ENCODE results near the gene SETD1B. TPM values are rescaled to one million over a fixed set of nuclear protein-coding genes. Genes with fewer than 3 reads are reported as not detected.
A peak's percentile ranks its signal among the peaks of the same experiment; 100 is the strongest.

SETD1B gene
- total RNA-seq, 2 experiments from 2014 or later: 33.7 to 35.9 TPM

- Mint-ChIP-seq H3K27ac (peak overlapping the region; percentile 7), H3K27me3 (no peaks in the 10 kb centered on the region), H3K4me1 (peaks cover 56% of the 10 kb centered on the region), H3K9me3 (ENCODE audit: low read depth) (no peaks in the 10 kb centered on the region), H3K4me3 (no peak overlapping the region), H3K36me3 (peaks cover 37% of the 10 kb centered on the region)
- CTCF ChIA-PET: interaction anchor here (3.3 to 32.8 kb wide), 2 partner anchors 28 kb away, joined by 31 to 1678 read pairs; partner anchors contain the start of genes RHOF and SETD1B
- ATAC-seq: no peak
- DNase-seq: no peak
These were observed 5.9 kb downstream of the SETD1B start for GRCh38 chr12:121809712-121810116.

- Mint-ChIP-seq H3K9me3 (ENCODE audit: low read depth) (no peaks in the 10 kb centered on the region), H3K36me3 (peaks cover 39% of the 10 kb centered on the region), H3K4me3 (no peak overlapping the region), H3K27me3 (no peaks in the 10 kb centered on the region), H3K27ac (no peak overlapping the region), H3K4me1 (peaks cover 56% of the 10 kb centered on the region)
- DNase-seq (no peak), ATAC-seq (no peak)
- CTCF ChIA-PET: interaction anchor here (0.8 to 32.8 kb wide), 9 partner anchors 17 to 115 kb away, joined by 3 to 1678 read pairs (median 11); partner anchors contain the start of genes RHOF, SETD1B and TMEM120B
These were observed 6.5 kb downstream of the SETD1B start for GRCh38 chr12:121810234-121810817.

- CTCF ChIA-PET: interaction anchor here (0.6 to 32.8 kb wide), 19 partner anchors 10 to 271 kb away, joined by 3 to 1678 read pairs (median 4); partner anchors contain the start of genes PSMD9, RHOF, SETD1B and TMEM120B
- no peaks in the 10 kb centered on the region for H3K27me3 Mint-ChIP-seq
- peaks cover 37% of the 10 kb centered on the region for H3K36me3 Mint-ChIP-seq
- ATAC-seq (no peak), DNase-seq (no peak)
- H3K4me3 Mint-ChIP-seq: peak overlapping the region; percentile 78
- peak overlapping the region; percentile 66 for H3K27ac Mint-ChIP-seq
- peaks cover 53% of the 10 kb centered on the region for H3K4me1 Mint-ChIP-seq
- no peaks in the 10 kb centered on the region for H3K9me3 Mint-ChIP-seq (ENCODE audit: low read depth)
These were observed 7.1 kb downstream of the SETD1B start for GRCh38 chr12:121810833-121811433.

GRCh38 chr12:121811434-121812319, 7.9 kb downstream of the SETD1B start:
- H3K9me3 Mint-ChIP-seq (ENCODE audit: low read depth): no peaks in the 10 kb centered on the region
- peaks cover 46% of the 10 kb centered on the region for H3K4me1 Mint-ChIP-seq
- DNase-seq (peak; percentile 72), ATAC-seq (peak; percentile 89)
- CTCF ChIA-PET: interaction anchor here (0.6 to 32.8 kb wide), 28 partner anchors 9 to 428 kb away, joined by 3 to 1678 read pairs (median 4); partner anchors contain the start of genes PSMD9, RHOF, SETD1B and TMEM120B
- H3K27ac Mint-ChIP-seq: peak overlapping the region; percentile 58
- H3K36me3 Mint-ChIP-seq: peaks cover 38% of the 10 kb centered on the region
- peak overlapping the region; percentile 78 for H3K4me3 Mint-ChIP-seq
- no peaks in the 10 kb centered on the region for H3K27me3 Mint-ChIP-seq

- CTCF ChIA-PET: interaction anchor here (0.6 to 32.8 kb wide), 24 partner anchors 8 to 428 kb away, joined by 3 to 1678 read pairs (median 4); partner anchors contain the start of genes PSMD9, RHOF, SETD1B and TMEM120B
- peak overlapping the region; percentile 78 for H3K4me3 Mint-ChIP-seq
- DNase-seq: peak; percentile 61
- peak; percentile 61 for ATAC-seq
- no peaks in the 10 kb centered on the region for H3K27me3 Mint-ChIP-seq
- H3K27ac Mint-ChIP-seq: peak overlapping the region; percentile 58
- peaks cover 39% of the 10 kb centered on the region for H3K4me1 Mint-ChIP-seq
- peaks cover 37% of the 10 kb centered on the region for H3K36me3 Mint-ChIP-seq
- H3K9me3 Mint-ChIP-seq (ENCODE audit: low read depth): no peaks in the 10 kb centered on the region
These were observed 8.6 kb downstream of the SETD1B start for GRCh38 chr12:121812320-121812871.

GRCh38 chr12:121812921-121813896, 9.4 kb downstream of the SETD1B start:
- CTCF ChIA-PET: interaction anchor here (1.3 to 32.8 kb wide), 8 partner anchors 14 to 118 kb away, joined by 3 to 1678 read pairs (median 14); partner anchors contain the start of genes RHOF, SETD1B and TMEM120B
- no peak for ATAC-seq
- peak overlapping the region; percentile 58 for H3K27ac Mint-ChIP-seq
- peaks cover 44% of the 10 kb centered on the region for H3K36me3 Mint-ChIP-seq
- peaks cover 37% of the 10 kb centered on the region for H3K4me1 Mint-ChIP-seq
- no peaks in the 10 kb centered on the region for H3K27me3 Mint-ChIP-seq
- peak; percentile 60 for DNase-seq
- H3K9me3 Mint-ChIP-seq (ENCODE audit: low read depth): no peaks in the 10 kb centered on the region
- H3K4me3 Mint-ChIP-seq: peak overlapping the region; percentile 78

- peaks cover 35% of the 10 kb centered on the region for H3K4me1 Mint-ChIP-seq
- no peaks in the 10 kb centered on the region for H3K9me3 Mint-ChIP-seq (ENCODE audit: low read depth)
- CTCF ChIA-PET: interaction anchor here (32.8 kb wide), 1 partner anchor 32 kb away, joined by 1678 read pairs; the partner anchor contains the start of genes RHOF and SETD1B
- no peaks in the 10 kb centered on the region for H3K27me3 Mint-ChIP-seq
- peaks cover 40% of the 10 kb centered on the region for H3K36me3 Mint-ChIP-seq
- no peak for ATAC-seq
- H3K4me3 Mint-ChIP-seq: peak overlapping the region; percentile 78
- DNase-seq: no peak
- no peak overlapping the region for H3K27ac Mint-ChIP-seq
These were observed 10.1 kb downstream of the SETD1B start for GRCh38 chr12:121813951-121814350.

- H3K27me3 Mint-ChIP-seq: no peaks in the 10 kb centered on the region
- ATAC-seq: no peak
- CTCF ChIA-PET: interaction anchor here (1.7 to 2.4 kb wide), 2 partner anchors 17 to 20 kb away, joined by 7 to 22 read pairs; partner anchors contain the start of gene RHOF
- DNase-seq: no peak
- H3K4me1 Mint-ChIP-seq: peaks cover 33% of the 10 kb centered on the region
- no peaks in the 10 kb centered on the region for H3K9me3 Mint-ChIP-seq (ENCODE audit: low read depth)
- H3K36me3 Mint-ChIP-seq: peaks cover 38% of the 10 kb centered on the region
- no peak overlapping the region for H3K4me3 Mint-ChIP-seq
- H3K27ac Mint-ChIP-seq: no peak overlapping the region
These were observed 10.8 kb downstream of the SETD1B start for GRCh38 chr12:121814429-121815119.

- H3K36me3 Mint-ChIP-seq: peaks cover 38% of the 10 kb centered on the region
- peaks cover 31% of the 10 kb centered on the region for H3K4me1 Mint-ChIP-seq
- no peaks in the 10 kb centered on the region for H3K27me3 Mint-ChIP-seq
- DNase-seq (no peak), ATAC-seq (no peak)
- H3K4me3 Mint-ChIP-seq: no peak overlapping the region
- no peaks in the 10 kb centered on the region for H3K9me3 Mint-ChIP-seq (ENCODE audit: low read depth)
- H3K27ac Mint-ChIP-seq: no peak overlapping the region
- CTCF ChIA-PET: interaction anchor here (0.7 to 2.4 kb wide), 6 partner anchors 16 to 100 kb away, joined by 3 to 22 read pairs (median 4); partner anchors contain the start of gene RHOF
These were observed 11.5 kb downstream of the SETD1B start for GRCh38 chr12:121815263-121815662.

GRCh38 chr12:121816925-121817647, 13.3 kb downstream of the SETD1B start:
- H3K27ac Mint-ChIP-seq: no peak overlapping the region
- CTCF ChIA-PET: interaction anchor here (2.4 kb wide), 1 partner anchor 23 kb away, joined by 22 read pairs; the partner anchor contains the start of gene RHOF
- ATAC-seq: no peak
- DNase-seq: no peak
- H3K36me3 Mint-ChIP-seq: peaks cover 36% of the 10 kb centered on the region
- H3K9me3 Mint-ChIP-seq (ENCODE audit: low read depth): no peaks in the 10 kb centered on the region
- H3K4me1 Mint-ChIP-seq: peaks cover 18% of the 10 kb centered on the region
- H3K4me3 Mint-ChIP-seq: no peak overlapping the region
- H3K27me3 Mint-ChIP-seq: no peaks in the 10 kb centered on the region

- no peaks in the 10 kb centered on the region for H3K27me3 Mint-ChIP-seq
- no peak for DNase-seq
- H3K4me3 Mint-ChIP-seq: no peak overlapping the region
- H3K27ac Mint-ChIP-seq: no peak overlapping the region
- CTCF ChIA-PET: no interaction called here
- no peaks in the 10 kb centered on the region for H3K9me3 Mint-ChIP-seq (ENCODE audit: low read depth)
- H3K4me1 Mint-ChIP-seq: peaks cover 13% of the 10 kb centered on the region
- no peak for ATAC-seq
- H3K36me3 Mint-ChIP-seq: peaks cover 36% of the 10 kb centered on the region
These were observed 13.8 kb downstream of the SETD1B start for GRCh38 chr12:121817648-121818043.
